Measurements from ENCODE around the gene BRD7. TPM values are rescaled to one million over a fixed set of nuclear protein-coding genes. Genes with fewer than 3 reads are reported as not detected.

Gene BRD7
- total and polyA plus RNA-seq, 12 donors, result 31.4 to 50.9 (median 42.7) TPM

DNA sequence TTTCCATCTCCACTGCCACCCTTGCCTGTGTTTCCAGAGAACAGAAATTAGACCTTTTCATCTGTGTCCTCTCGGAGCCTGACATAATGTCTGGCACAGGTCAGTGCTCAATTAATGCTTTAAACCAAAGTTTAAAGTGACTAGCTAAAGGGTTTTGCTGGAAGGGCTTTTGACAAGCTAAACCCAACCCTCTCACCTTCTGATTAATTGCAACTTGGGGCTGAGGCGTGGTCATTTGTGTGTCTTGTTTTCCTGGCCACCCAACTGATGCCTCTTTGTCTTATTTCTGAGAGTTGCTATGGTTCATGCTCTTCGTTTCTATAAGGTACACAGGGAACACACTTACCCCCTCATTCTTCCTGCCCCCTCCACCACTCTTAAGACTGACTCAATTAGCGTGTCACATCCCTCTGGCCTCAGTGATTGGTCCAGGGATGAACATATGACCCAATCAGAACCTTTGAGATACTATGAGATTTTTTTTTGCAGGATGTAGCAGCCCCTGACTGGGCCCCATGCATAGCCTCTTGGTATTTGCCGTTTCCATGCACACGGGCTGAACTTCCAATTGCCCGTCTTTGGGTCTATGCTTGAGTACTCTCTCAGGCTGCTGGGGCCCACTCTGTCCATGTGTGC lies 15.8 kb upstream of the BRD7 start:
- no peaks in the 10 kb centered on the region for H3K36me3 ChIP-seq
- no peak overlapping the region for H3K4me3 ChIP-seq
- WGBS, 2 donors, result 75 to 81% methylated on average over 7 of the region's 7 CpGs
- DNase-seq, result no peak
- H3K9me3 ChIP-seq, result no peaks in the 10 kb centered on the region
- H3K27ac ChIP-seq, result no peak overlapping the region
- intact Hi-C loops (cut with DNase I), result no loop called here
- no peak for TF ChIP-seq CTCF (IDR thresholded peaks at IDR 0.05)
- no peak for ATAC-seq
- H3K4me1 ChIP-seq, result no peaks in the 10 kb centered on the region
- H3K27me3 ChIP-seq, result peaks cover 0 to 27% (median 4%) of the 10 kb centered on the region in 7 donors

DNA sequence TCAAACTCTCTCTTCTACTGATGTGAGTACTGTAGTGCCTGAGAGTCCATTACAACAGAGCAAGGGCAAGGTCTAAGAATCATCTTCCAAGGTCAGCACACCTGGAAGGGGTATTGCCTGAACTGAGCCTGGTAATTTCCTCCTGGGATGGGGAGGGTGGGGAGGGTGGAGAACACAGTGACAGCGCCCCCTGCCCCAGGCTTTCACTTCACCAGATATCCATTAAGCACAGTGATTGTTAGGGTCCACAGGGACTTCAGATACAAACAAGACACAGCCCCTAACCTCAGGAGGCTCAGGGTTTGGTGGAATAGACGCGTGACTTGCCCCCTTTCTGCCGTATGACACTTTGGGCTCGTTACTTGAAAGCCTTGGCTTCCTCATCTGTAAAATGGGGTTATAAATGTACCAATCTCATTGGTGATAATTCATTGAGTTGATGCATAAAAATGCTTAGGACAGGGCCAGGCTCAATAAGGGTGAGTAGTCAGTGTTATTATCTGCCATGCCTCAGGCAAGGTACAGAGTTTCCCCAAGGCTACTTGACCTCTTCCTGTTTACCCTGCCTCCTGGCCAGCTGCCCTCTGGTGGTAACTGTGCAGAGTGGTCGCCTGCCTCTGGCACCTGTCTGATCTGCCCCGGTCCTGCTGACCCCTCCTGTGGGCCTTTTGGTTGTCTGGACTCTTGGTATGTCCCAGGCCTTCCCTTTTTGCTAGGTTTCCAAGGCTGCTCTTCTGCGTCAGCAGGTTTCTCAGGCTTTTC lies 13.1 kb upstream of the BRD7 start:
- TF ChIP-seq CTCF (IDR thresholded peaks at IDR 0.05), result peak in 1 of 9 donors; percentile 15
- WGBS, 2 donors, result 69 to 72% methylated on average over 8 of the region's 8 CpGs
- no peaks in the 10 kb centered on the region for H3K4me1 ChIP-seq
- no peaks in the 10 kb centered on the region for H3K36me3 ChIP-seq
- H3K27ac ChIP-seq, result no peak overlapping the region
- no peak for ATAC-seq
- no peak for DNase-seq
- H3K9me3 ChIP-seq, result no peaks in the 10 kb centered on the region
- no peak overlapping the region for H3K4me3 ChIP-seq
- peaks cover 0 to 17% (median 4%) of the 10 kb centered on the region in 7 donors for H3K27me3 ChIP-seq
- intact Hi-C loops (cut with DNase I), result no loop called here

DNA sequence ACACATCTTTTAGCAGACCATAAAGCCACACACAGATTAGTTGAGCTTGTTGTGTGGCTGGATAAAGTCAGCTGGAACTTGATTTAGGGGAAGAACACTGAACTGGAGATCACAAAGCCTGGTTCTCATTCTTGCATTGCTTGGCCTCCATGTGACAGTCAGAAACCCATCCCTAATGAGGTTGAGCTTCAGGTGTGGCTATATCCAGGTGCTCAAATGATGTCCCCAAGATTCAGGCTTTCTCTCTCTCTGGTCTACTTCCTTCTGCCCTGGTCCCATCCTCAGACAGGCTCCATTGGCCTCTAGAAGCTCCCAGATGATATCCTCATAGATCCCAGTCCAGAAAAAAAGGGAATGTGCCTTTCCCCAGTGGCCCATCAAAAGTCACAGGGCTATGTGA lies 9.6 kb upstream of the BRD7 start:
- H3K4me1 ChIP-seq, result peaks cover 0 to 4% (median 0%) of the 10 kb centered on the region in 9 donors
- DNase-seq (no peak), ATAC-seq (no peak)
- intact Hi-C loops (cut with DNase I), result loop anchor here in 5 of 10 donors (10.0 kb wide), 5 partner anchors 166 to 426 kb away; partner anchors contain the start of gene NKD1 (in 1 of the 5)
- no peak overlapping the region for H3K4me3 ChIP-seq
- H3K36me3 ChIP-seq, result no peaks in the 10 kb centered on the region
- no peak overlapping the region for H3K27ac ChIP-seq
- H3K27me3 ChIP-seq, result peaks cover 0 to 4% (median 0%) of the 10 kb centered on the region in 7 donors
- TF ChIP-seq CTCF (IDR thresholded peaks at IDR 0.05), result no peak
- H3K9me3 ChIP-seq, result no peaks in the 10 kb centered on the region

GRCh38 chr16:50377001-50377400 lies 8.2 kb upstream of the BRD7 start:
- Histone ChIP-seq H3K4me3 (no peak overlapping the region), H3K36me3 (no peaks in the 10 kb centered on the region), H3K27ac (no peak overlapping the region), H3K4me1 (peaks cover 0 to 16% (median 0%) of the 10 kb centered on the region in 9 donors), H3K27me3 (peaks cover 0 to 4% (median 0%) of the 10 kb centered on the region in 7 donors), H3K9me3 (no peaks in the 10 kb centered on the region)
- intact Hi-C loops (cut with DNase I), result loop anchor here in 5 of 10 donors (10.0 kb wide), 5 partner anchors 168 to 428 kb away; partner anchors contain the start of gene NKD1 (in 1 of the 5)
- WGBS, 2 donors, result 59 to 69% methylated on average over 4 of the region's 4 CpGs
- DNase-seq, result no peak
- no peak for TF ChIP-seq CTCF (IDR thresholded peaks at IDR 0.05)
- ATAC-seq, result no peak

Measured in heart right ventricle (tissue), 16 donors.